Omental fat pad (tissue), 4 donors: ENCODE results near the gene ALDH5A1. TPM values are rescaled to one million over a fixed set of nuclear protein-coding genes. Genes with fewer than 3 reads are reported as not detected.

Experiments
- ATAC-seq: fragments of 150-250 bp; one replicate; pipeline ENCODE4 v1.9.1; 2016; ENCODE audit warnings: mild to moderate bottlenecking, moderate library complexity; ENCODE audit not compliant: low FRiP score
- DNase-seq: peaks from one replicate; pipeline ENCODE4 v3.0.0-alpha.2; 2019; ENCODE audit warnings: low spot score
- total RNA-seq, 4 donors: library from RNA; depleted of rRNA; stranded (reverse); fragments of >200 nt; gene quantifications; one replicate each; pipeline ENCODE4 v1.1.0, GENCODE V29; 2016
- TF ChIP-seq, protein P1 (sequence below), 3 donors: fragments of 450-650 bp; IDR thresholded peaks; one replicate each; pipeline ENCODE4 v1.5.1; 2016 to 2017; ENCODE audit warnings: antibody characterized with exemption in 3 of 3, mild to moderate bottlenecking in 3 of 3, moderate library complexity in 2 of 3

Gene ALDH5A1
- total RNA-seq, 4 donors from 2014 or later, result 3.8 to 6.1 (median 4.9) TPM

DNA sequence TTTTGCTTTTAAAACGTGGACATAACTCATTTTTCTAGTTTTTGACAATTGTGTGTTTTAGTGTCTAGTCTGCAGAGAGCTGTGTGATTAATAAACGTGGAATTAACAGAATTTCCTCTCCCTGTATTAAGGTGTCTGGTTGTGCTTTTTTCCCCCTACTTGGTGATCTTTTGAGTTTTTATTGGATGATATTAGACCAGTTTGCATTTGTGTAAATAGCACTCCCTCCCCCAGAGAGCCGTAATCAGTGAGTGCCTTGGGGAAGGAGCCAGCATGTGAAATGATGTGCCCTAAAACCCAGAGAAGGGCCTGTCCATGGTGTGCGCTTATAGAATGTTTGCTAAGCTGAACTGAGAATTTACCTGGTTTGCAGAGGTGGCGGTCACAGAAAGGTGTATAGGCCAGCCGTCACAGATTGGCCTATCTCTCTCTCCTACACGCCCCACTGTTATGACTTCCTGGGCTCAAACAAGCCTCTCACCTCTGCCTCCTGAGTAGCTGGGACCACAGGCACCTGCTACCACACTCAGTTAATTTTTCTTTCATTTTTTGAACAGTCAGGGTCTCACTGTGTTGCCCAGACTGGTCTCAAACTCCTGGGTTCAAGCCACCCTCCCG, 42.4 kb downstream of the ALDH5A1 start:
- DNase-seq, result no peak
- no peak for ATAC-seq
- TF ChIP-seq, protein P1, sequence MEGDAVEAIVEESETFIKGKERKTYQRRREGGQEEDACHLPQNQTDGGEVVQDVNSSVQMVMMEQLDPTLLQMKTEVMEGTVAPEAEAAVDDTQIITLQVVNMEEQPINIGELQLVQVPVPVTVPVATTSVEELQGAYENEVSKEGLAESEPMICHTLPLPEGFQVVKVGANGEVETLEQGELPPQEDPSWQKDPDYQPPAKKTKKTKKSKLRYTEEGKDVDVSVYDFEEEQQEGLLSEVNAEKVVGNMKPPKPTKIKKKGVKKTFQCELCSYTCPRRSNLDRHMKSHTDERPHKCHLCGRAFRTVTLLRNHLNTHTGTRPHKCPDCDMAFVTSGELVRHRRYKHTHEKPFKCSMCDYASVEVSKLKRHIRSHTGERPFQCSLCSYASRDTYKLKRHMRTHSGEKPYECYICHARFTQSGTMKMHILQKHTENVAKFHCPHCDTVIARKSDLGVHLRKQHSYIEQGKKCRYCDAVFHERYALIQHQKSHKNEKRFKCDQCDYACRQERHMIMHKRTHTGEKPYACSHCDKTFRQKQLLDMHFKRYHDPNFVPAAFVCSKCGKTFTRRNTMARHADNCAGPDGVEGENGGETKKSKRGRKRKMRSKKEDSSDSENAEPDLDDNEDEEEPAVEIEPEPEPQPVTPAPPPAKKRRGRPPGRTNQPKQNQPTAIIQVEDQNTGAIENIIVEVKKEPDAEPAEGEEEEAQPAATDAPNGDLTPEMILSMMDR (IDR thresholded peaks at IDR 0.05), result no peak

DNA sequence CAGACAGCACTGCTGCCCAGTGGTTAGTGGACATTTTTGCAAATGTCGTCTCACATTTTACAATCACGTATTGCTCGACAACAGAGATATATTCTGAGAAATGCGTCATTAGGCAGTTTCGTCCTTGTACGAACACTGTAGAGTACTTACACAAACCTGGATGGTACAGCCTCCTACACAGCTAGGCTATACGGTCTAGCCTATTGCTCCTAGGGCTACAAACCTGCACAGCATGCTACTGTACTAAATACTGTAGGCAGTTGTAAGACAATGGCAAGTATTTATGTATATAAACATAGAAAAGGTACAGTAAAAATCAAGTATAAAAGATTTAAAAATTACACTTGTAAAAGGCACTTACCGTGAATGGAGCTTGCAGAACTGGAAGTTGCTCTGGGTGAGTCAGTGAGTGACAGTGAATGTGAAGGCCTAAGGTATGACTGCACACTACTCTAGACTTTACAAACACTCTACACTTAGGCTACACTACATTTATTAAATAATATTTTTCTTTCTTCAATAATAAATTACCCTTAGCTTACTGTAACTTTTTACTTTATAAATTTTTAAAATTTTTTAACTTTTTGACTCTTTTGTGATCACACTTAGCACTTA, 43.1 kb downstream of the ALDH5A1 start:
- ATAC-seq (no peak), DNase-seq (no peak)
- TF ChIP-seq, protein P1 (IDR thresholded peaks at IDR 0.05), result no peak

DNA sequence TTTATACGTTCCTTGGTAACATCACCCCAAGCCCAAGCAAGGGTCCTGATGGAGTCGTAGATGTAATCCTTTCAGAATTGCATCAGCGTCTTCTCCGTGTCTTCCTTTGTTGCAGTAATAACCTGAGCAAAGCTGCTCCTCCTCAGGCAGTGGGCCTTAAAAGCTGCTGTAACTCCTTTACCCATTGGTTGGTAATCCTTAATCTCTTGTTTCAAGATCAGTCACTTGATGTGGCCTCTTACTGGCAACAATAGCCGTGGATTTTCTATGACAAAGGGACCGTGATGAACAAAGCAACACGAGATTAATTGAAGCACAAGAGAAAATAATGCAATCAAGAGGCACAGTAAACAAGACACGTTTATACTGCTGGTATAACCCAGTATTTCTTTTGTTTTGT, 44.6 kb downstream of the ALDH5A1 start:
- no peak for ATAC-seq
- TF ChIP-seq, protein P1 (IDR thresholded peaks at IDR 0.05), result no peak
- DNase-seq, result no peak

DNA sequence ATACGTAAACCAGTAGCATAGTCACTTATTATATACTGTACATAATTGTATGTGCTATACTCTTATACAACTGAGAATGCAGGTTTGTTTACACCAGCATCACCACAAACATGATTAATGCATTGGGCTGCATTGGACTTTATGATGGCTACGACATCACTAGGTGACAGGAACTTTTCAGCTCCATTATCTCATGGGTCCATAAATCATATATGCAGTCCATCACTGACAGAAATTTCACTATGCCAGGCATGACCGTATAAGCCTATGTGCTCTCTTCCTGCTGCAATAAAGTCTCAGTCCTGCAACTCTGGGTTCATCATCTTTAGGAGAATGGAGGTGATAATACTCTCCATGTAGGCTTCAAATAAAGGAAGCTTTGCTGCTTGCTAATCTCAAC, 45.4 kb downstream of the ALDH5A1 start:
- TF ChIP-seq, protein P1 (IDR thresholded peaks at IDR 0.05), result no peak
- DNase-seq, result no peak
- ATAC-seq, result no peak

DNA sequence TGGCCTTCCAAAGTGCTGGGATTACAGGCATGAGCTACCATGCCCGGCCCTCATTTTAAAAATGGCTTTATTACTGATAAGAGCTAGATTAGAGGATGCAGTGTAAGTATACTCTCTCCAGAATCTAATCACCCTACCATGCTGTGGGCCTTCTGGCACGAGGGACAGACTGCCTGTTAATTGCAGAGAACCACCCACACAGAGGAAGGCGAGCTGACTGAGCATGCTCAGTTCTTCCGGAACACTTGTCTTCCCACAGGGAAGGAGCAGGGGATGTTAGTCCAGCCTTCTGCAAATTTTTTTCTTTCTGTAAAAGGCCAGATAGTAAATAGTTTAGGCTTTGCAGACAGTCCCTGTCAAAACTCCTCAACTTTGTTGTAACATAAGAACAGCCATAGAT, 48.9 kb downstream of the ALDH5A1 start:
- DNase-seq (no peak), ATAC-seq (no peak)
- TF ChIP-seq, protein P1 (IDR thresholded peaks at IDR 0.05), result no peak

DNA sequence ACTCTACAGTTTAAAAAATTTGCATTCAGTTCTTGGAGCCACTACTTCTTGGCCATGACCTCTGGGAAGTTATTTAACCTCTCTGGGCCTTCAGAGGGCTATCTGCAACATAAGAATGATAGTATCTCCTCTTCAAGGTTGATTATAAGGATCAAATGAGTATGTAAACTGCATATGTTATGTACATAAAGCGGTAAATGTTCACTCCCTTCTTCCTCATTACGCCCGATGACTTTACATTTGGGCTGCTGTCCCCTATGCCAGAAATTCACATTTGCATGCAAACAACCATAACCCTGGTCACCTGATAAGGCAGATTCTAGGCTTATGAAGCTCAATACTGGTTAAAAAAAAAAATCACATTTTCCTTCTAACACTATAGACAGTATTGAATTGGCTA, 50.4 kb downstream of the ALDH5A1 start:
- DNase-seq (no peak), ATAC-seq (no peak)
- TF ChIP-seq, protein P1 (IDR thresholded peaks at IDR 0.05), result no peak

DNA sequence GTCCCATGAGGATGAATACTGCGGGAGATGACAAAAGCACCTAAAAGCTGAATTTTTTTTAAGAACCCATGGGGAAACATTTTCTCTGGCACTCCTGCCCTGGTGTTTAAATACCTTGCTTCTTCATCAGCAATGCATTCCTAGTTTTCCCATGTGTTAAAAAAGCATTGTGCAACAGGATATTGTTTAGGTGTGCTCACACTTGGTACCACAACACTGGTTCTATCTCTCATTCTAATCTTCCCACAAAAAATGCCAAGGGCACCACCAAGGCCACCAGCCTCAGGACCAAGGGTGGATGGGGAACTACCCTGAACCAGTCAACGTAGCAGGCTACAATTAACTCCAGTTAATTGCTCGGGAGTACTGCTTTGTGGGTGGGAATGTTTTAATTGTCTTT, 50.9 kb downstream of the ALDH5A1 start:
- DNase-seq (no peak), ATAC-seq (no peak)
- TF ChIP-seq, protein P1 (IDR thresholded peaks at IDR 0.05), result no peak
